Measurements from ENCODE around the gene ENOX1. TPM values are rescaled to one million over a fixed set of nuclear protein-coding genes. Genes with fewer than 3 reads are reported as not detected.

ENOX1 gene
- total and polyA plus RNA-seq, 2 of the 8 experiments (the other 6 are each of a cell fraction or from before 2014, with no cell fraction given) = 0.23 to 0.37 TPM

DNA sequence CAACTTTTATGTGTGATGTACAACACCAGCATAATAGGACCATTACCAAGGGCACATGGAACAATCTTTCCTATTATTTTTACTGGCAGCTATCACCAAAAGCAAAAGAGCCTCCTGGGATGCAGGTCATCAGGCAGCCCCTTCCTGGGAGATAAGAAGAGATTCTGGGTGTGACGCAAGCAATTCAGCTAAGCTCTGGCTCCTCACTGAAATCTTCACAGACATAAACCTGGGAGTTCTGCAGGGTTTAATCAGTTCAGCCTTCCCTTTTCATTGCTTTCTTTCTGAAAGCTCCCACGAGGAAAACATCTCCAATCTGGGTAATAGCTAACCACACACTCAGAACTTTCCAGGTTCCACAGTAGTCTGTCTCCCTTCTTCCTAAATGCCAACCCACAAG lies 341.1 kb downstream of the ENOX1 start:
- H2BK20ac ChIP-seq (ENCODE audit: low read length) = no peak overlapping the region
- no peak overlapping the region for H2AFZ ChIP-seq (ENCODE audit: low read length)
- no peak overlapping the region for H2BK12ac ChIP-seq (ENCODE audit: low read depth, low read length)
- POLR2A ChIA-PET (ENCODE audit: partially characterized antibody) = no interaction called here
- H3K27ac ChIP-seq (ENCODE audit: low read depth, low read length) = no peak overlapping the region
- H3K23me2 ChIP-seq (ENCODE audit: low read depth, low read length) = no peaks in the 10 kb centered on the region
- H3K79me2 ChIP-seq (ENCODE audit: control insufficient read depth in 1 of 2, insufficient read depth in 2 of 2, low read length in 2 of 2) = no peaks in the 10 kb centered on the region
- no peak overlapping the region for H4K8ac ChIP-seq (ENCODE audit: extremely low read depth, insufficient read depth, low read length)
- no peaks in the 10 kb centered on the region for H3K27me3 ChIP-seq (replicated peaks in 1 of 4; ENCODE audit: control insufficient read depth in 3 of 4, extremely low read depth in 1 of 4, insufficient read depth in 3 of 4, low read length in 3 of 4)
- no peaks in the 10 kb centered on the region; a peak in 1 of 7 replicates for H3K4me1 ChIP-seq (replicated peaks in 1 of 4; ENCODE audit: control insufficient read depth in 3 of 4, insufficient read depth in 4 of 4, low read length in 3 of 4)
- no peak overlapping the region for H2BK5ac ChIP-seq (ENCODE audit: low read depth, low read length)
- no peak overlapping the region for H4K5ac ChIP-seq (ENCODE audit: insufficient read length, low read depth, low read length)
- H3K18ac ChIP-seq (ENCODE audit: extremely low read depth, low read length) = no peak overlapping the region
- CTCF ChIA-PET (ENCODE audit: partially characterized antibody) = interaction anchor here (0.7 kb wide), 1 partner anchor 678 kb away, joined by 3 read pairs; no protein-coding TSS in a partner anchor
- no peak overlapping the region for H4K91ac ChIP-seq (replicated peaks; ENCODE audit: insufficient read length, low read length)
- FAIRE-seq = no peak
- H2AK5ac ChIP-seq (ENCODE audit: low read depth, low read length) = no peak overlapping the region
- no peak overlapping the region for H2BK15ac ChIP-seq (ENCODE audit: low read length)
- no peak overlapping the region for H3K9ac ChIP-seq (replicated peaks in 1 of 4; ENCODE audit: extremely low read depth in 1 of 4, low read depth in 3 of 4, low read length in 3 of 4)
- no peak overlapping the region for H3K4me2 ChIP-seq (ENCODE audit: insufficient read depth in 1 of 2, low read depth in 2 of 2, low read length in 2 of 2)
- DNase-seq (ENCODE audit: low read depth in 1 of 2, low spot score in 2 of 2) = no peak
- H3K9me3 ChIP-seq (ENCODE audit: insufficient read depth in 2 of 2, low read depth in 1 of 2, low read length in 1 of 2) = no peaks in the 10 kb centered on the region
- WGBS, 2 experiments (ENCODE audit: extremely low coverage in 1 of 2, insufficient coverage in 1 of 2, insufficient read length in 1 of 2, insufficient replicate concordance in 2 of 2, low coverage in 1 of 2, low lambda C conversion rate in 2 of 2, missing lambda C conversion rate in 1 of 2) = 85% methylated on average over 2 of the region's 2 CpGs; no CpG with 5 or more reads in 1 of the 2 experiments
- H4K20me1 ChIP-seq (replicated peaks in 1 of 2; ENCODE audit: control insufficient read depth in 1 of 2, insufficient read depth in 2 of 2, low read length in 2 of 2) = no peaks in the 10 kb centered on the region
- no peak overlapping the region for H3K14ac ChIP-seq (ENCODE audit: insufficient read length)
- no peaks in the 10 kb centered on the region for H3K79me1 ChIP-seq (ENCODE audit: low read depth, low read length)
- no peak overlapping the region for H3K23ac ChIP-seq (ENCODE audit: insufficient read length)
- no peak overlapping the region for H3K56ac ChIP-seq (replicated peaks; ENCODE audit: insufficient read length, low read depth, low read length)
- H3K4me3 ChIP-seq (ENCODE audit: extremely low read depth in 1 of 4, insufficient read depth in 2 of 4, low read depth in 3 of 4, low read length in 4 of 4) = no peak overlapping the region
- H3K4ac ChIP-seq (replicated peaks; ENCODE audit: insufficient read length, low read depth, low read length) = no peak overlapping the region
- H2BK120ac ChIP-seq (replicated peaks; ENCODE audit: low read depth, low read length) = no peak overlapping the region
- H3K36me3 ChIP-seq (ENCODE audit: control insufficient read depth in 2 of 4, insufficient read depth in 4 of 4, low read length in 3 of 4) = no peaks in the 10 kb centered on the region
- TF ChIP-seq SIX5 (IDR thresholded peaks at IDR 0.05; ENCODE audit: low read depth, low read length) = no peak
- no peak for TF ChIP-seq HDAC6 (IDR thresholded peaks at IDR 0.05; ENCODE audit: low read depth, low read length)
- TF ChIP-seq, protein P1, sequence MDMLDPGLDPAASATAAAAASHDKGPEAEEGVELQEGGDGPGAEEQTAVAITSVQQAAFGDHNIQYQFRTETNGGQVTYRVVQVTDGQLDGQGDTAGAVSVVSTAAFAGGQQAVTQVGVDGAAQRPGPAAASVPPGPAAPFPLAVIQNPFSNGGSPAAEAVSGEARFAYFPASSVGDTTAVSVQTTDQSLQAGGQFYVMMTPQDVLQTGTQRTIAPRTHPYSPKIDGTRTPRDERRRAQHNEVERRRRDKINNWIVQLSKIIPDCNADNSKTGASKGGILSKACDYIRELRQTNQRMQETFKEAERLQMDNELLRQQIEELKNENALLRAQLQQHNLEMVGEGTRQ (IDR thresholded peaks at IDR 0.05; ENCODE audit: low read length) = no peak
- no peak for TF ChIP-seq SAP30 (IDR thresholded peaks at IDR 0.05; ENCODE audit: insufficient read depth, insufficient replicate concordance, low read length)
- TF ChIP-seq GTF2F1 (IDR thresholded peaks at IDR 0.05; ENCODE audit: borderline replicate concordance, low read depth, low read length) = no peak
- no peak for TF ChIP-seq PHF8 (conservative IDR thresholded peaks at IDR 0.05; ENCODE audit: low read depth, low read length)
- no peak for TF ChIP-seq TBP (IDR thresholded peaks at IDR 0.05; ENCODE audit: low read depth, low read length)
- TF ChIP-seq BCL11A (IDR thresholded peaks at IDR 0.05; ENCODE audit: low read depth in 2 of 2, low read length in 2 of 2) = no peak
- TF ChIP-seq POLR2A (IDR thresholded peaks at IDR 0.05; ENCODE audit: control extremely low read depth in 1 of 2, low read depth in 2 of 2, low read length in 2 of 2) = no peak
- TF ChIP-seq RXRA (IDR thresholded peaks at IDR 0.05; ENCODE audit: insufficient read depth, low read depth, low read length) = no peak
- TF ChIP-seq EP300 (IDR thresholded peaks at IDR 0.05; ENCODE audit: borderline replicate concordance in 1 of 2, low read depth in 2 of 2, low read length in 2 of 2) = no peak
- no peak for TF ChIP-seq CBX8 (IDR thresholded peaks at IDR 0.05; ENCODE audit: borderline replicate concordance, low read depth, low read length)
- no peak for TF ChIP-seq YY1 (IDR thresholded peaks at IDR 0.05; ENCODE audit: low read depth, low read length)
- no peak for TF ChIP-seq FOSL1 (IDR thresholded peaks at IDR 0.05; ENCODE audit: insufficient read depth, low read depth, low read length)

All from H1 (cell line).